ENCODE results near the gene CTNND2.

- TF ChIP-seq CTCF (IDR thresholded peaks at IDR 0.05): no peak
- TF ChIP-seq POLR2AphosphoS5 (IDR thresholded peaks at IDR 0.05; ENCODE audit: low read depth, low read length): no peak
- TF ChIP-seq IRF3 (IDR thresholded peaks at IDR 0.05; ENCODE audit: low read depth, low read length): no peak
- TF ChIP-seq GABPA (IDR thresholded peaks at IDR 0.05; ENCODE audit: low read depth): no peak
- TF ChIP-seq TAF1 (IDR thresholded peaks at IDR 0.05; ENCODE audit: borderline replicate concordance, low read depth, low read length): no peak
- no peak for TF ChIP-seq FOXJ3 (CRISPR knock-in tag; IDR thresholded peaks at IDR 0.05)
- TF ChIP-seq, protein P1, sequence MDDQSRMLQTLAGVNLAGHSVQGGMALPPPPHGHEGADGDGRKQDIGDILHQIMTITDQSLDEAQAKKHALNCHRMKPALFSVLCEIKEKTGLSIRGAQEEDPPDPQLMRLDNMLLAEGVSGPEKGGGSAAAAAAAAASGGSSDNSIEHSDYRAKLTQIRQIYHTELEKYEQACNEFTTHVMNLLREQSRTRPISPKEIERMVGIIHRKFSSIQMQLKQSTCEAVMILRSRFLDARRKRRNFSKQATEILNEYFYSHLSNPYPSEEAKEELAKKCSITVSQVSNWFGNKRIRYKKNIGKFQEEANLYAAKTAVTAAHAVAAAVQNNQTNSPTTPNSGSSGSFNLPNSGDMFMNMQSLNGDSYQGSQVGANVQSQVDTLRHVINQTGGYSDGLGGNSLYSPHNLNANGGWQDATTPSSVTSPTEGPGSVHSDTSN (IDR thresholded peaks at IDR 0.05): no peak
- no peak for TF ChIP-seq RFX5 (IDR thresholded peaks at IDR 0.05; ENCODE audit: low read length)
Measured at GRCh38 chr5:11902201-11902619, 2.0 kb downstream of the CTNND2 start.

All from SK-N-SH (cell line).